Spleen (tissue), 13 donors: Measurements from ENCODE around the gene CALR3. TPM values are rescaled to one million over a fixed set of nuclear protein-coding genes. Genes with fewer than 3 reads are reported as not detected.
"Not testable (repeated sequence)": the region's sequence is repeated elsewhere in the genome, so short reads cannot be mapped to it uniquely, and the experiment has no call there.

Experiments
- DNase-seq: peaks from one replicate; pipeline ENCODE4 v3.0.0-alpha.2; 2020
- H3K27ac ChIP-seq, 8 donors: fragments of 200-600 bp; sonication (generic) in 7 of 8; 1 replicate in 4 of 8; 2 replicates in 4 of 8; pipeline versions ENCODE4 v1.5.0 to v1.8.0; 2016 to 2021; ENCODE audit warnings: inconsistent platforms in 4 of 8, mild to moderate bottlenecking in 4 of 8, moderate library complexity in 1 of 8
- H3K27me3 ChIP-seq, 7 donors: fragments of 200-600 bp; sonication (generic) in 6 of 7; replicated peaks in 1 of 7; 1 replicate in 4 of 7; 2 replicates in 3 of 7; pipeline versions ENCODE4 v1.5.0 to v1.8.0; 2016 to 2021; ENCODE audit warnings: inconsistent platforms in 3 of 7, mild to moderate bottlenecking in 1 of 7
- H3K36me3 ChIP-seq, 6 donors: fragments of 200-600 bp; sonication (generic) in 5 of 6; 1 replicate in 4 of 6; 2 replicates in 2 of 6; pipeline versions ENCODE4 v1.5.0 to v1.8.0; 2016 to 2021; ENCODE audit warnings: inconsistent platforms in 2 of 6
- H3K4me1 ChIP-seq, 6 donors: fragments of 200-600 bp; sonication (generic) in 5 of 6; 1 replicate in 3 of 6; 2 replicates in 3 of 6; pipeline versions ENCODE4 v1.5.0 to v1.8.0; 2016 to 2021; ENCODE audit warnings: inconsistent platforms in 3 of 6
- H3K4me3 ChIP-seq, 8 donors: fragments of 200-600 bp; sonication (generic) in 7 of 8; 1 replicate in 4 of 8; 2 replicates in 4 of 8; pipeline versions ENCODE4 v1.5.0 to v1.8.0; 2016 to 2021; ENCODE audit warnings: inconsistent platforms in 4 of 8, mild to moderate bottlenecking in 4 of 8, moderate library complexity in 2 of 8
- H3K9me3 ChIP-seq, 8 donors: fragments of 200-600 bp; sonication (generic) in 7 of 8; 1 replicate in 4 of 8; 2 replicates in 4 of 8; pipeline versions ENCODE4 v1.5.0 to v1.8.0; 2016 to 2021; ENCODE audit warnings: inconsistent platforms in 4 of 8
- CTCF ChIP-seq, 11 experiments: fragments of 200-600 bp in 7 of 11; fragments of 450-650 bp in 4 of 11; sonication (generic) in 4 of 11; IDR thresholded peaks in 8 of 11; conservative IDR thresholded peaks in 3 of 11; 1 replicate in 7 of 11; 2 replicates in 4 of 11; pipeline versions ENCODE4 v1.4.0 to v1.8.0; 2016 to 2021; ENCODE audit warnings: antibody characterized with exemption in 11 of 11, inconsistent platforms in 4 of 11, mild to moderate bottlenecking in 1 of 11
- POLR2A ChIP-seq, 3 donors: fragments of 450-650 bp; IDR thresholded peaks; one replicate each; pipeline ENCODE4 v1.5.1; 2017; ENCODE audit warnings: antibody characterized with exemption in 3 of 3, mild to moderate bottlenecking in 1 of 3
- POLR2AphosphoS5 ChIP-seq, 3 donors: sonication (generic); formaldehyde crosslinking; IDR thresholded peaks; one replicate each; pipeline ENCODE4 v1.5.1; 2017; ENCODE audit warnings: antibody characterized with exemption in 3 of 3
- WGBS, 5 donors: extraction: QIAGEN DNeasy Blood & Tissue Kit in 3 of 5; methylation state at CpG; one replicate each; pipeline versions ENCODE4 v1.1.5 to v1.1.7; 2013 to 2018; 5-methylcytosine and 5-hydroxymethylcytosine counted together
- intact Hi-C: fragments of 100-400 bp; cut with DNase I; formaldehyde crosslinking; loops from one replicate; pipeline ENCODE4 v1.15.0; 2023; ENCODE audit warnings: low total_unique reads
- long read RNA-seq, 2 donors: transcript quantifications; one replicate each; lab custom pipeline, GENCODE V29; 2026
- polyA plus RNA-seq, 3 donors: library from polyadenylated mRNA; stranded (reverse); fragments of 200-250 nt; gene quantifications; one replicate each; pipeline ENCODE4 v1.2.1, GENCODE V29; 2013
- total RNA-seq, 7 donors: library from RNA; depleted of rRNA in 3 of 7; stranded (reverse); fragments of >200 nt in 3 of 7; fragmentation: NEBNext Ultra II Directional in 4 of 7; extraction: Animal tissue kit (Norgen Biotek cat#: 25700) in 4 of 7; gene quantifications; one replicate each; pipeline versions ENCODE4 v1.1.0 to v1.2.1, GENCODE V29; 2016 to 2021
- donor health status: healthy with polysubstance abuse.
- donor health status: DM: no; HTN: no; CAD: no; lungs with moderate emphysema.
- donor health status: DM: no; HTN: no; CAD: no.
- donor health status: Bipolar disorder and iron deficiency.
- donor health status: healthy.
- donor health status: DM: no; HTN: no; CAD: no.
- donor health status: DM: yes; HTN: yes; CAD: no.

The CALR3 gene, protein sequence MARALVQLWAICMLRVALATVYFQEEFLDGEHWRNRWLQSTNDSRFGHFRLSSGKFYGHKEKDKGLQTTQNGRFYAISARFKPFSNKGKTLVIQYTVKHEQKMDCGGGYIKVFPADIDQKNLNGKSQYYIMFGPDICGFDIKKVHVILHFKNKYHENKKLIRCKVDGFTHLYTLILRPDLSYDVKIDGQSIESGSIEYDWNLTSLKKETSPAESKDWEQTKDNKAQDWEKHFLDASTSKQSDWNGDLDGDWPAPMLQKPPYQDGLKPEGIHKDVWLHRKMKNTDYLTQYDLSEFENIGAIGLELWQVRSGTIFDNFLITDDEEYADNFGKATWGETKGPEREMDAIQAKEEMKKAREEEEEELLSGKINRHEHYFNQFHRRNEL
- total RNA-seq (not detected), polyA plus RNA-seq (under 1 TPM; 0.07 to 0.10 (median 0.08) TPM)
- long read RNA-seq, donor 1, result 0 reads
- long read RNA-seq, donor 2, result 0 reads

GRCh38 chr19:16495982-16496612, at the start of gene CALR3, which contains the start of gene C19orf44:
Gene CALR3, minus strand, starts transcription at chr19:16496167. Its CDS starts 38 bp downstream, at chr19:16496129.
Gene C19orf44, plus strand, starts transcription at chr19:16496394. Its CDS starts 4,399 bp downstream, at chr19:16500793.
- Histone ChIP-seq H3K27me3 (no peaks in the 10 kb centered on the region), H3K4me1 (peaks cover 0 to 23% (median 12%) of the 10 kb centered on the region in 6 donors), H3K36me3 (peaks cover 0 to 6% (median 1%) of the 10 kb centered on the region in 6 donors), H3K27ac (peak within 1 kb of the TSS; percentile 55 to 87 (median 80)), H3K4me3 (peak within 1 kb of the TSS; percentile 60 to 81 (median 74)), H3K9me3 (no peaks in the 10 kb centered on the region)
- peak in 1 of 3 donors; percentile 41 for TF ChIP-seq POLR2A (IDR thresholded peaks at IDR 0.05)
- peak; percentile 82 to 95 (median 87) for TF ChIP-seq POLR2AphosphoS5 (IDR thresholded peaks at IDR 0.05)
- peak in 9 of 11 experiments; percentile 20 to 61 (median 30) for TF ChIP-seq CTCF (IDR thresholded peaks at IDR 0.05 in 8 of 11, conservative IDR thresholded peaks at IDR 0.05 in 3 of 11)
- peak; percentile 98 for DNase-seq
- intact Hi-C loops, result no loop called here
- WGBS, 5 donors, result 1 to 2% (median 1%) methylated on average over 35 to 52 of the region's 52 CpGs

- WGBS, 5 donors, result 75 to 83% (median 81%) methylated on average over 11 of the region's 11 CpGs
- peak in 1 of 3 donors; percentile 5 for TF ChIP-seq POLR2AphosphoS5 (IDR thresholded peaks at IDR 0.05)
- TF ChIP-seq POLR2A (IDR thresholded peaks at IDR 0.05), result no peak
- H3K4me1 ChIP-seq, result peaks cover 25 to 69% (median 55%) of the 10 kb centered on the region in 6 donors
- H3K27me3 ChIP-seq, result no peaks in the 10 kb centered on the region
- H3K9me3 ChIP-seq, result no peaks in the 10 kb centered on the region
- peaks cover 0 to 13% (median 4%) of the 10 kb centered on the region in 6 donors for H3K36me3 ChIP-seq
- peak overlapping the region in 6 of 8 donors; percentile 27 to 62 (median 40) for H3K27ac ChIP-seq
- intact Hi-C loops, result no loop called here
- DNase-seq, result no peak
- no peak overlapping the region for H3K4me3 ChIP-seq
Measured at GRCh38 chr19:16544473-16545231, 48.7 kb upstream of the CALR3 start.

- Histone ChIP-seq H3K27ac (peak overlapping the region in 4 of 8 donors; percentile 62 to 97 (median 90)), H3K4me3 (peak overlapping the region in 3 of 8 donors; percentile 81 to 98 (median 95)), H3K36me3 (peaks cover 0 to 21% (median 8%) of the 10 kb centered on the region in 6 donors), H3K4me1 (peaks cover 25 to 76% (median 60%) of the 10 kb centered on the region in 6 donors)
- DNase-seq, H3K9me3 ChIP-seq, intact Hi-C loops, H3K27me3 ChIP-seq: not testable (repeated sequence)
- WGBS, 5 donors, result 63 to 76% (median 73%) methylated on average over 6 of the region's 6 CpGs
Measured at GRCh38 chr19:16543734-16544133, 47.8 kb upstream of the CALR3 start.

- intact Hi-C loops, result no loop called here
- Histone ChIP-seq H3K36me3 (peaks cover 0 to 29% (median 8%) of the 10 kb centered on the region in 6 donors), H3K27me3 (no peaks in the 10 kb centered on the region), H3K4me3 (peak overlapping the region; percentile 81 to 100 (median 96)), H3K9me3 (no peaks in the 10 kb centered on the region), H3K27ac (peak overlapping the region; percentile 82 to 97 (median 90)), H3K4me1 (peaks cover 25 to 83% (median 66%) of the 10 kb centered on the region in 6 donors)
- 5 to 6% (median 6%) methylated on average over 13 to 15 of the region's 15 CpGs for WGBS, 5 donors
- TF ChIP-seq POLR2AphosphoS5 (IDR thresholded peaks at IDR 0.05) (no peak), POLR2A (IDR thresholded peaks at IDR 0.05) (no peak), CTCF (IDR thresholded peaks at IDR 0.05 in 8 of 11, conservative IDR thresholded peaks at IDR 0.05 in 3 of 11) (no peak)
- DNase-seq, result no peak
Measured at GRCh38 chr19:16542910-16543472, 47.0 kb upstream of the CALR3 start.
